Esophagus muscularis mucosa (tissue), 4 donors: ENCODE data around the gene SPTLC3. TPM values are rescaled to one million over a fixed set of nuclear protein-coding genes. Genes with fewer than 3 reads are reported as not detected.

Experiments used
- DNase-seq: peaks from one replicate; pipeline ENCODE4 v3.0.0-alpha.2; 2017; ENCODE audit errors: extremely low spot score
- H3K27ac ChIP-seq, 4 donors: fragments of 200-600 bp; sonication (generic); replicated peaks in 1 of 4; 1 replicate in 3 of 4; 2 replicates in 1 of 4; pipeline ENCODE4 v1.5.1; 2016 to 2019; ENCODE audit warnings: mild to moderate bottlenecking in 1 of 4
- H3K27me3 ChIP-seq, 4 donors: fragments of 200-600 bp; sonication (generic); one replicate each; pipeline versions ENCODE4 v1.5.1 to v1.6.0; 2016 to 2019
- H3K36me3 ChIP-seq, 4 donors: fragments of 200-600 bp; sonication (generic); one replicate each; pipeline ENCODE4 v1.5.1; 2016 to 2019
- H3K4me1 ChIP-seq, 4 donors: fragments of 200-600 bp; sonication (generic); one replicate each; pipeline ENCODE4 v1.5.1; 2016 to 2019
- H3K4me3 ChIP-seq, 4 donors: fragments of 200-600 bp; sonication (generic); 1 replicate in 2 of 4; 2 replicates in 2 of 4; pipeline ENCODE4 v1.5.1; 2016 to 2019; ENCODE audit warnings: mild to moderate bottlenecking in 4 of 4, moderate library complexity in 1 of 4
- H3K9me3 ChIP-seq, 4 donors: fragments of 200-600 bp; sonication (generic); 1 replicate in 3 of 4; 2 replicates in 1 of 4; pipeline ENCODE4 v1.5.1; 2016 to 2019
- EP300 ChIP-seq: sonication (generic); formaldehyde crosslinking; IDR thresholded peaks from one replicate; pipeline ENCODE4 v1.6.1; 2017; ENCODE audit warnings: antibody characterized with exemption
- POLR2A ChIP-seq: fragments of 450-650 bp; IDR thresholded peaks from one replicate; pipeline ENCODE4 v1.6.1; 2017; ENCODE audit warnings: antibody characterized with exemption, moderate library complexity, mild to moderate bottlenecking, low read depth
- POLR2AphosphoS5 ChIP-seq, 2 donors: sonication (generic); formaldehyde crosslinking; IDR thresholded peaks; one replicate each; pipeline ENCODE4 v1.6.1; 2017; ENCODE audit warnings: antibody characterized with exemption in 2 of 2
- WGBS: methylation state at CpG from one replicate; pipeline ENCODE4 v1.1.5; 2018; 5-methylcytosine and 5-hydroxymethylcytosine counted together
- intact Hi-C: fragments of 100-400 bp; cut with DNase I; formaldehyde crosslinking; loops from one replicate; pipeline ENCODE4 v1.15.1; 2023
- total RNA-seq, 4 donors: library from RNA; depleted of rRNA; stranded (reverse); fragments of >200 nt; gene quantifications; one replicate each; pipeline versions ENCODE4 v1.1.0 to v1.2.1, GENCODE V29; 2016
- TF ChIP-seq, protein P1 (sequence below), 3 experiments: fragments of 200-600 bp in 2 of 3; fragments of 450-650 bp in 1 of 3; sonication (generic) in 2 of 3; IDR thresholded peaks; one replicate each; pipeline ENCODE4 v1.5.1; 2017 to 2019; ENCODE audit warnings: antibody characterized with exemption in 3 of 3, mild to moderate bottlenecking in 2 of 3, moderate library complexity in 1 of 3

The SPTLC3 gene
- total RNA-seq, 4 donors from 2014 or later = 2.8 to 12.5 (median 3.9) TPM

DNA sequence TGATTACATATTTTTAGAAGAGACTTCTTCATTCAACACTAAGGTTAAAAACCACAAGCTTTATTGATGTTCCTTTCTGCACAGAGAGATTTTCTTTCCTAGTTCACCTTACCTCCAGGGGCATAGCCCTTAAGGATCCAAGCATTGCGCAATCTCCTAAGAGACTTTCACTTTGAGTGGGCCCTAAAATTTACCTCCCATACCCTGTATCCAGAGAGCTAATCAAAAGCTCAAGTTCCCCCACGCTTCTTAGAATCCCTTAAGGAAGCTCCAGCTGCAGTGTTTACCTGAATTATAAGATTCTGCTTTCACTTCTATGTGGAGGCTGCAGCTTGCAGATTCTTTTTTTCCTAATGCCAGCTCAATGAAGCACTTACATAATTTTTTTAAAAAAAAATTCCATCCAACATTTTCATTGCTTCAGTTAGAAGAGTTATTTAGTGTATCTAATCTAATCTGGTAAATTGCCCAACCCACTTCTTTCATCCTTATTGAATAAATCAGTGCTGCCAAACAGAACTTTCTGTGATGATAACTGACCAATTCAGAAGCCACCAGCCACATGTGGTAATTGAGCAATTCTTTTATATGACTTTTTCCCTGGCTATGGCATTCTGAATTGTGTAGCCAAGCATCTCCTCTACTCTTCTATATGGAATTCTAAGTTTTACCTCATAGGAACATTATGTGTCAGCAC, 24.6 kb upstream of the SPTLC3 start:
- Histone ChIP-seq H3K36me3 (no peaks in the 10 kb centered on the region), H3K9me3 (peaks cover 0 to 3% (median 0%) of the 10 kb centered on the region in 4 donors), H3K27me3 (peaks cover 0 to 5% (median 0%) of the 10 kb centered on the region in 4 donors), H3K27ac (no peak overlapping the region), H3K4me1 (no peaks in the 10 kb centered on the region), H3K4me3 (no peak overlapping the region)
- WGBS = 88% methylated on average over 2 of the region's 2 CpGs
- intact Hi-C loops = no loop called here
- TF ChIP-seq POLR2AphosphoS5 (IDR thresholded peaks at IDR 0.05) = no peak
- no peak for TF ChIP-seq EP300
- TF ChIP-seq, protein P1, sequence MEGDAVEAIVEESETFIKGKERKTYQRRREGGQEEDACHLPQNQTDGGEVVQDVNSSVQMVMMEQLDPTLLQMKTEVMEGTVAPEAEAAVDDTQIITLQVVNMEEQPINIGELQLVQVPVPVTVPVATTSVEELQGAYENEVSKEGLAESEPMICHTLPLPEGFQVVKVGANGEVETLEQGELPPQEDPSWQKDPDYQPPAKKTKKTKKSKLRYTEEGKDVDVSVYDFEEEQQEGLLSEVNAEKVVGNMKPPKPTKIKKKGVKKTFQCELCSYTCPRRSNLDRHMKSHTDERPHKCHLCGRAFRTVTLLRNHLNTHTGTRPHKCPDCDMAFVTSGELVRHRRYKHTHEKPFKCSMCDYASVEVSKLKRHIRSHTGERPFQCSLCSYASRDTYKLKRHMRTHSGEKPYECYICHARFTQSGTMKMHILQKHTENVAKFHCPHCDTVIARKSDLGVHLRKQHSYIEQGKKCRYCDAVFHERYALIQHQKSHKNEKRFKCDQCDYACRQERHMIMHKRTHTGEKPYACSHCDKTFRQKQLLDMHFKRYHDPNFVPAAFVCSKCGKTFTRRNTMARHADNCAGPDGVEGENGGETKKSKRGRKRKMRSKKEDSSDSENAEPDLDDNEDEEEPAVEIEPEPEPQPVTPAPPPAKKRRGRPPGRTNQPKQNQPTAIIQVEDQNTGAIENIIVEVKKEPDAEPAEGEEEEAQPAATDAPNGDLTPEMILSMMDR (IDR thresholded peaks at IDR 0.05) = no peak
- no peak for TF ChIP-seq POLR2A
- no peak for DNase-seq

DNA sequence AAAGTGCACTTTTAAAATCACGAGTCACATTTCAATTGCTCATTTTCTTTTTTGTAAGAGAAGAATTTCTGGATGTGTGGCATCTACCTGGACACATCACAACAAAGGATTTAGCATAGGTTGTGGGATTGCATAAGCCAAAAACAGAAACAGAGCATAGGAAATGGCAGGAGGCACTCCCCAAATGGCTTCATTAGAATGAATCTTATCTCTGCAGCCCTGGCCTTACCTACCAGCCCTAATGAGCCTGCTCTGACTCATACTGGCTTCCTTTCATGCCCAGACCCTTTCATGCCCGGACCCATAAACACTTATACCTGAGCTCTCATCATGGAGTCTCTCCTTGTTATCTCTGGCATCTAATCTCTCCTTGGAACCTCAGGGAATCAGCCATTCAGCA, 23.9 kb upstream of the SPTLC3 start:
- H3K36me3 ChIP-seq = no peaks in the 10 kb centered on the region
- no peak overlapping the region for H3K27ac ChIP-seq
- TF ChIP-seq EP300 = no peak
- H3K4me3 ChIP-seq = no peak overlapping the region
- peaks cover 0 to 5% (median 0%) of the 10 kb centered on the region in 4 donors for H3K27me3 ChIP-seq
- 74% methylated on average over 2 of the region's 2 CpGs for WGBS
- intact Hi-C loops = no loop called here
- DNase-seq = no peak
- peaks cover 0 to 3% (median 0%) of the 10 kb centered on the region in 4 donors for H3K9me3 ChIP-seq
- no peaks in the 10 kb centered on the region for H3K4me1 ChIP-seq

- DNase-seq = no peak
- H3K36me3 ChIP-seq = no peaks in the 10 kb centered on the region
- H3K4me1 ChIP-seq = no peaks in the 10 kb centered on the region
- peaks cover 0 to 5% (median 0%) of the 10 kb centered on the region in 4 donors for H3K27me3 ChIP-seq
- intact Hi-C loops = no loop called here
- H3K27ac ChIP-seq = no peak overlapping the region
- H3K4me3 ChIP-seq = no peak overlapping the region
- H3K9me3 ChIP-seq = no peaks in the 10 kb centered on the region
- TF ChIP-seq POLR2A (no peak), EP300 (no peak), POLR2AphosphoS5 (IDR thresholded peaks at IDR 0.05) (no peak)
- TF ChIP-seq, protein P1 (IDR thresholded peaks at IDR 0.05) = no peak
- 75% methylated on average over 3 of the region's 3 CpGs for WGBS
Measured at GRCh38 chr20:12987261-12987660, 21.5 kb upstream of the SPTLC3 start.

DNA sequence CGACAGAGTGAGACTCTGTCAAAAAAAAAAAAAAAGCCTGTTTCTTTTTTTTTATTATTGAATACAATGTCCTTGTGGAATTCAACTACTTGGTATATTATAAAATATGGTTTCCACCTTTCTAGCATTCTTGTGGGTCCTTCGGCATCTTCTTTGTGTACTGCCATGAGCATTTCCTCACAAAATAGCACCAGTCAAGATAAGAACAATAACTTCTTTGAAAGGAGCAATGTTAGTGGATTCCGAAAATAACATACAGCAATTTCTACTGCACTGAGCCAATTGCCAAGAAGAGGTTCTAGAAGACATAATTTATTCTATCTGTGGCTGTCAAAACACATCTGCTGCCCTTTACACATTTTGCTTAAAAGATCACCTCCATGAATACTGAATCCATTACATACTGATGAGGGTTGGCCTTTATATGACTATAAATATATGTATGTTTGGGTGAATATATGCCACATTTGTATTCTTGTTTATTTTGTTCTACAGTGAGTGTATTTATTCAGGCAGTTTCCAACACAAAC, 19.1 kb upstream of the SPTLC3 start:
- DNase-seq = no peak
- no peaks in the 10 kb centered on the region for H3K9me3 ChIP-seq
- 80% methylated on average over 3 of the region's 3 CpGs for WGBS
- no peak for TF ChIP-seq POLR2AphosphoS5 (IDR thresholded peaks at IDR 0.05)
- TF ChIP-seq POLR2A = no peak
- TF ChIP-seq, protein P1 (IDR thresholded peaks at IDR 0.05) = no peak
- TF ChIP-seq EP300 = no peak
- intact Hi-C loops = no loop called here
- H3K27me3 ChIP-seq = peaks cover 0 to 5% (median 0%) of the 10 kb centered on the region in 4 donors
- no peak overlapping the region for H3K4me3 ChIP-seq
- H3K4me1 ChIP-seq = no peaks in the 10 kb centered on the region
- H3K36me3 ChIP-seq = no peaks in the 10 kb centered on the region
- H3K27ac ChIP-seq = no peak overlapping the region

DNA sequence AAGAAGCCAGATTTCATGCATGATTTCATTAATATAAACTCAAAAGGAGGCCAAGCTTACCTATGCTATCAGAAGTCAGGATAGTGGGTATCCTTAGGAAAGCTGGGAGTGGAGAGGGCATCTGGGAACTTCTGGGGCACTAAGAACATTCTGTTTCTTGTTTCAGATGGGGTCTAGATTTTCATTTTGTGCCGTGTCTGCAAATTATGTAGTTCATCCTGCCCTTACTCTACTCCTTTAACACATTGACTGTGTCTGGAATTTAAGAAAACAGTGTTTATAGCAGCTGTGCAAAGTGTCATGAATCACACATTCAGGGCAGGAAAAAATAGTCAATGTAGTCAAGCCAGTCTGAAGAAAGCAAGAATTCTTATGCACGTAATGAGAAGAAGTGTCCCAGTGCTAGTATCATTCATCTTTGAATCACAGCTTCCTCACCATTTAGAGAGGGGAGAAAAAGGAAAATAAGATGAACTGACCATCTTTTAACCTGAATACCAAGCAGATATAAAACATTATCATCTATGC, 11.6 kb upstream of the SPTLC3 start:
- no peak for TF ChIP-seq POLR2A
- no peak for TF ChIP-seq EP300
- no peak for TF ChIP-seq POLR2AphosphoS5 (IDR thresholded peaks at IDR 0.05)
- TF ChIP-seq, protein P1 (IDR thresholded peaks at IDR 0.05) = no peak
- DNase-seq = no peak
- intact Hi-C loops = no loop called here
- Histone ChIP-seq H3K4me3 (no peak overlapping the region), H3K27me3 (no peaks in the 10 kb centered on the region), H3K27ac (no peak overlapping the region), H3K4me1 (no peaks in the 10 kb centered on the region), H3K36me3 (no peaks in the 10 kb centered on the region), H3K9me3 (no peaks in the 10 kb centered on the region)
- 30% methylated on average over 2 of the region's 2 CpGs for WGBS
